Measurements from ENCODE around the gene PCID2. TPM values are rescaled to one million over a fixed set of nuclear protein-coding genes. Genes with fewer than 3 reads are reported as not detected.
A peak's percentile ranks its signal among the peaks of the same experiment; 100 is the strongest.

Gene PCID2
- total and polyA plus RNA-seq, 8 donors: 17.3 to 33.9 (median 21.0) TPM

DNA sequence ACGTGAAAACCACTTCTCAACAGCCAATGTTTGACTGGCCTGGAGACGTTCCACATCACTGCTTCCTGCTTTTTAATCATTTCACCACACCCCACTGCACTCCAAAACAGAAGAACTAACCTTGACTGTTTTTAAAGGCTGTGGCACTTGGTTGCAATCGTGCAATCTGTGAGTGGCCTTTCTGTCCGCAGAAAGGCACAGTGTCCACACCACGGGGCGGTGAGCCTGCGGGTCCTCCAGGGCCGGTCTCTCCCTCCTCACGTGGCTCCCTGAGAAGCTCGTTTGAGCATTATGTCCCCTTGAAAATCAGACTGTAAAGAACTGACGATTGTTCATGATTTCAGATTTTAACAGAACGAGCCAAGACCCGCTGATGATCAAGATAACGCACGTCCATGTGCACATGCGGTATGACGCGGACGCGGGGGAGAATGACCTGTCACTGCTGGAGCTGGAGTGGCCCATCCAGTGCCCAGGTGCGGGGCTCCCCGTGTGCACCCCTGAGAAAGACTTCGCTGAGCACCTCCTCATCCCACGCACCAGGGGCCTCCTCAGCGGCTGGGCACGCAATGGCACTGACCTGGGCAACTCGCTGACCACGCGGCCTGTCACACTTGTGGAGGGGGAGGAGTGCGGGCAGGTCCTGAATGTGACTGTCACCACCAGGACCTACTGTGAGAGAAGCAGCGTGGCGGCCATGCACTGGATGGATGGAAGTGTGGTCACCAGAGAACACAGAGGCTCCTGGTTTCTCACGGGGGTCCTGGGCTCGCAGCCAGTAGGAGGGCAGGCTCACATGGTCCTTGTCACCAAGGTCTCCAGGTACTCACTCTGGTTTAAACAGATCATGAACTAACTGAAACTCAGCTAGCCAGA, 37.0 kb downstream of the PCID2 start:
- no peaks in the 10 kb centered on the region for H3K9me3 ChIP-seq
- TF ChIP-seq, protein P1, sequence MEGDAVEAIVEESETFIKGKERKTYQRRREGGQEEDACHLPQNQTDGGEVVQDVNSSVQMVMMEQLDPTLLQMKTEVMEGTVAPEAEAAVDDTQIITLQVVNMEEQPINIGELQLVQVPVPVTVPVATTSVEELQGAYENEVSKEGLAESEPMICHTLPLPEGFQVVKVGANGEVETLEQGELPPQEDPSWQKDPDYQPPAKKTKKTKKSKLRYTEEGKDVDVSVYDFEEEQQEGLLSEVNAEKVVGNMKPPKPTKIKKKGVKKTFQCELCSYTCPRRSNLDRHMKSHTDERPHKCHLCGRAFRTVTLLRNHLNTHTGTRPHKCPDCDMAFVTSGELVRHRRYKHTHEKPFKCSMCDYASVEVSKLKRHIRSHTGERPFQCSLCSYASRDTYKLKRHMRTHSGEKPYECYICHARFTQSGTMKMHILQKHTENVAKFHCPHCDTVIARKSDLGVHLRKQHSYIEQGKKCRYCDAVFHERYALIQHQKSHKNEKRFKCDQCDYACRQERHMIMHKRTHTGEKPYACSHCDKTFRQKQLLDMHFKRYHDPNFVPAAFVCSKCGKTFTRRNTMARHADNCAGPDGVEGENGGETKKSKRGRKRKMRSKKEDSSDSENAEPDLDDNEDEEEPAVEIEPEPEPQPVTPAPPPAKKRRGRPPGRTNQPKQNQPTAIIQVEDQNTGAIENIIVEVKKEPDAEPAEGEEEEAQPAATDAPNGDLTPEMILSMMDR (IDR thresholded peaks at IDR 0.05): no peak
- WGBS, 2 donors: 91 to 92% methylated on average over 34 of the region's 34 CpGs
- ATAC-seq (peak in 2 of 4 donors; percentile 42 to 52), DNase-seq (no peak), FAIRE-seq (no peak)
- H3K36me3 ChIP-seq: peaks cover 0 to 15% (median 12%) of the 10 kb centered on the region in 3 donors
- no peaks in the 10 kb centered on the region for H3K4me1 ChIP-seq
- no peak overlapping the region for H3K27ac ChIP-seq
- H3K4me3 ChIP-seq: no peak overlapping the region
- intact Hi-C loops (cut with DNase I): no loop called here
- H3K27me3 ChIP-seq: no peaks in the 10 kb centered on the region

DNA sequence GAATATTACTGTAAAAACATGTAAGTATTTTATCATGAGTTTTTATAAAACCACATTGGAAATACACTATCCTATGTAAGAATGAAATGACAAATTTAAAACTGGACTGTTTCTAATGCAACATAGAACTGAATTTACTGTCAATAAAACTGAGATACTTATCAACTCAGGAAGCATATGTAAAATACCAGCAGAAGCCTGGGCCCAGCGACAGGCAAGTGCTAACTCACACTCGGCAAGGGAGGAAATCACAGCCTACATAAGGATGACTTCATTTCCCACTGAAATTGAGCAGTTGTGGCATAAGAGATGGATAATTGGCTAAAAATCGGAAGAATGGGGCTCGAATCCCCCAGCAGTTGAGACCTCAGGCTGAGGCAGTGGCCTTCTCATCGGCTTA, 38.0 kb downstream of the PCID2 start:
- H3K4me3 ChIP-seq: no peak overlapping the region
- 86 to 87% methylated on average over 5 of the region's 5 CpGs for WGBS, 2 donors
- no peaks in the 10 kb centered on the region for H3K4me1 ChIP-seq
- H3K9me3 ChIP-seq: no peaks in the 10 kb centered on the region
- FAIRE-seq: no peak
- DNase-seq: no peak
- ATAC-seq: no peak
- H3K27ac ChIP-seq: no peak overlapping the region
- intact Hi-C loops (cut with DNase I): no loop called here
- no peaks in the 10 kb centered on the region for H3K27me3 ChIP-seq
- peaks cover 0 to 9% (median 5%) of the 10 kb centered on the region in 3 donors for H3K36me3 ChIP-seq
- TF ChIP-seq, protein P1 (IDR thresholded peaks at IDR 0.05): no peak

DNA sequence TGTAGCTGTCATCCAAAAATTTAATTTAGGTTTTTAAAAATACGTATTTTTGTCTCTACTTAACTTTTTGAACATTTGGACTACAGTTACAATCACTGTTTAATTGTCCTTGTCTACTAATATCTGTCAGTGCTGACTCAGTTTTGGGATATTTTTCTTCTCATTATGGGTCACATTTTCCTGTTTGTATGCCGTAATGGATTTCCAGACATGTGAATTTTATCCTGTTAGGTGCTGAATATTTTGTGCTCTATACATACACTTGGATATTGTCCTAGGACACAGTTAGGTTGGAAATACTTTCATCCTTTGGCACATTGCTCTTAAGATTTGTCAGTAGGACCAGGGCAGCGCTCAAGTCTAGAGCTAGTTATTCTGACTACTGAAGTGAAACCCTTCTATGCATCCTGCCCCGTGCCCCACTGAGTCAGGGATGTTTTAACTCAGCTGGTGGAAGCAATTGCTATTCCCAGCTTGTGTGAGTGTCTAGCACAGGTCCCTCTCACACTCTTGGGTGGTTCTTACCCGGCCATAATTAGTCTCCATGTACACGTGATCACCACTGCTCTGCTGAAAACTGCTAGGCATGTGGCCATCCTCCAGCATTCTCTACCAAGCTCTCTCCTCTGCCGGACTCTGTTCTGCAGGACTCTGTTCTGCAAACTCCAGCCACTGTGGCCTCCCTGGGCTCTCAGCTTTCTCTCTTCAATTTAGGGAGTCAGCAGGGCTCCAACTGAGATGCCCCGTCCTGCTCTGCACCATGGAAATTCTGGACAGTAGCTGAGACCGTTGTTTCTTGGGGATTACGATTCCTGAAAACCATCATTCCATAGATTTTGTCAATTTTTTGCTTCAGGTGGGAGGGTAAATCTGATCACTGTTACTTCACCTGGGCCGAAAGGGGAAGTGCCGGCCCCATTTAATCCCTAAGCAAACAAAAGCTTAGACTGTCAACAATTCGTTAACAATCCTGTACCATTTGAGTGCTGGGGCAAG, 38.9 kb downstream of the PCID2 start:
- DNase-seq (no peak), ATAC-seq (no peak), FAIRE-seq (no peak)
- WGBS, 2 donors: 86% methylated on average over 13 of the region's 13 CpGs
- H3K36me3 ChIP-seq: peaks cover 0 to 9% (median 0%) of the 10 kb centered on the region in 3 donors
- H3K9me3 ChIP-seq: no peaks in the 10 kb centered on the region
- TF ChIP-seq, protein P1 (IDR thresholded peaks at IDR 0.05): no peak
- H3K27ac ChIP-seq: no peak overlapping the region
- intact Hi-C loops (cut with DNase I): no loop called here
- no peaks in the 10 kb centered on the region for H3K27me3 ChIP-seq
- H3K4me1 ChIP-seq: no peaks in the 10 kb centered on the region
- no peak overlapping the region for H3K4me3 ChIP-seq

DNA sequence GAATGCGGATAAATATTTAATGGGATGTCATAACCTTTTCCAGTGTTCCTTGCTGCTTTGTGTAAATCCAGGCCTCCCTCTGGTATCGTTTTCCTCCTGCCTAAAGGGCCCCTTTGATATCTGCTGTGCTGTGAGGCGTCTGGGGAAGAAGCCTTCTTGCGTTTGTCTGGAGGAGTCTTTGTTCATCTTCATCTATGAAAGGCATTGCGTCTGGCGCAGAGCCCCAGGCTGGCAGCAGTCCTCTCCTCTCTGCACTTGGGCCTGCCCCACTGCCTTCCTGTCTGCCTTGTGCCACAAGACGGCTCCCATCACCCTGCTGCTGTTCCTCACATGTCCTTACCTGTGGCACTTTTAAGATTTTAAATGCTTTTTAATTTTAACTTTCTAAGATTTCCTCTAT, 40.3 kb downstream of the PCID2 start:
- FAIRE-seq (no peak), DNase-seq (no peak), ATAC-seq (no peak)
- Histone ChIP-seq H3K27me3 (no peaks in the 10 kb centered on the region), H3K4me1 (no peaks in the 10 kb centered on the region), H3K9me3 (no peaks in the 10 kb centered on the region), H3K36me3 (peaks cover 0 to 9% (median 0%) of the 10 kb centered on the region in 3 donors), H3K4me3 (no peak overlapping the region), H3K27ac (no peak overlapping the region)
- TF ChIP-seq, protein P1 (IDR thresholded peaks at IDR 0.05): no peak
- WGBS, 2 donors: 92 to 98% methylated on average over 7 of the region's 7 CpGs
- intact Hi-C loops (cut with DNase I): no loop called here

Data from pancreas (tissue), 10 donors.